GM19455 (cell line): ENCODE data around the gene PRICKLE2.

Experiments
- ATAC-seq: cut with Tn5 transposase; IDR thresholded peaks from one replicate; pipeline ENCODE4 v1.9.1; 2021; ENCODE audit not compliant: unreplicated experiment

PRICKLE2 gene

DNA sequence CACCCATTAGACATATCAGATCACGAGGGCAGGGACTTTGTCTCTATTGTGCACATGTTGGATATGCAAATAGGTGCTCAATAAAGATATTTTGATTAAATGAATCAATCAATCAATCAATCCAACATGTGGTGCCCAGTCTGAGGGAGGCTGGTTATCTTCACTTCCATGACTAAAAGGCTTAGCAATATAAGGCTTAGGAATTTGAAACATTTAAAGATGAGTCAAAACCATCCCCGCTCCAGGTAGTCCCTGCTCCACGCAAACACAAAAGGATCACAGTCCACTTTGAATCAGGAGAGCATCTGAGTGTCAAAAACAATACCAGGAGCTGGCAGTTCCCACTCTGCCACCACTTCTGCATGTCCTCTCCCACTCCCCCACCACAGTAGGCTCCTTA lies 25.8 kb upstream of the PRICKLE2 start:
- no peak for ATAC-seq

DNA sequence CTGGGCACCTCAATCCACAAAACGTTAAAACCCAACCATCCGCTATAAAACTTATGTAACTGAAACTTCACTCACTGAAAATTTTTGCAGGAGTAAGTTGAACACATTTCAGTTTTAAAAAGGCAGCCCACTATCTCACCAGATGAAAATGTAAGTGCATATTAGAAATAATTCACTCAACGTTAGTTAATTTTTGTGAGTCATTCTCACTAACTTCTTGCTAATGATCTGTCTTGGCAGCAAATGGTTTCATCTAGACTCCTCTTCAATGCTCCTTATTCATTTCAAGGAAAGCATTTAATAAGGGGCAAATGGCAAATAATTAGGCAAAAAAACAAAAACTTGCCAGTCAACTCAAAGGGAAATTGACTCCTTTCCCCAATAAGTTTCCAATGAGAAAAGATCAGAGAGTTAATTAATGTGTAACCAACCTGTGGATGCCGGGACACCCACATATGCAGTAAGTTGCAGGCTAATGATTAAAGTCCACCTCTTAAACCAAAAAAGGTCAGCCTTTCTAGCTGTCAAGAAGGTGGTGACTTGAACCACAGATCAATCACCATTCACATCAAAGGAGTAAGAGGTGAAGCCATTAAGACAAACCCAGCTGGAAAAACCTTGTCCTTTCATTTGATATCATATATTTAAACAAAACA lies 22.9 kb upstream of the PRICKLE2 start:
- no peak for ATAC-seq

DNA sequence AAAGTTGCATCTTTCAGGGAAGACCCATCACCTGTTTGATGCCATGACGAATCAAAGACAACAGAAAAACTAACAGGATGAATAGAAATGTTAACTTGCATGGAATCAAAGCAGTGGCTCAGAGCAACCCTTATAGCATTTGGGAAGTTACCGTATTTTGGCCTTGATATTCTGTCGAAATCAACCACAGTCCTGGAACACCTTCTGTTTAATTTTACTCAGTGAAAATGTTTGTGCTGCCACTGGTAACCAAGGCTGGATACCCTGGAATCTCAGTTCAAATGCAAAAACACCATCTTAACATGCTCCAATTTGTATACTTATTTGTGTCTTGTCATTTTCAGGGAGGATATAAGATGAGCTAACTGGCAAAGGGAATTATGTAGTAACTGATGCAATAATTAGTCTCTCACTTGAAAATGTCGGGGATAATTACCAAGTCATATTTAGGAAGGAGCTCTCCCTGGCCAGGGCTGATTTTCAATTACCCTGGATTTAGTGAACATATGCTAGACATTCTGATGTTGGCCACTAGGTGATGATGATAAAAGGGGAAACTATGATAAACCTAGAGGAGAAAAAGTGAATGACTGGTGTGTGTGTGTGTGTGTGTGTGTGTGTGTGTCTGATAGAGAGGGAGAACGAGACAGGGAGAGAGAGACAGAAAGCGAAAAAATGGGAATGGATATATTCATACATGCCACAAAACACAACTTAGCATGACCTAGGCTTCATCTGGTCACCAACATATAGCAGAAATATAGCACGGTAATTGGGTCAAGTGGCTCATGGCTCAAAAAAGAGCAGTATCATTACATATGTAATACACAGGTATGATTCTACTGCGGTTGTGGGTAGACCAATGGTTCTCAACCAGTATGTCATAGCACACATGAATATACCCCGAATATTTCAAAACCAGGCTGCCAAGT lies 19.0 kb upstream of the PRICKLE2 start:
- no peak for ATAC-seq

DNA sequence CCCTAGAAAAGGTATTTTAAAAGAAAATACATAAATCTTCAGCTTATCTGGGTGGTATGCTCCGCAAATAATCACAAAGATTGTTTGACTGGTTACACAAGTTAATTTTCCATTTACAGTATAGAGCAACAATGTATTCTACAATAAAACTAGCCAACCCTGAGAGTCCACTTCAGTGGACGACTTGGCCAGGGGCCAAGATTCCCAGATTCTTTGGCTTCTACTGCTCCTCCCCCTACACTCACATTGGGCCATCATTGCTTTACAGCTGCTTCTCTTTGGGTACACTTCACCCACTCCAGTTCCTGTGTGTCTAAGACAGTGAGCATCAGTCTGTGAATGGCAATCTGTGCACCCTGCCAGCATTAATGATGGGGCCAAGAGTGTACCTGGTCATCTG lies 17.2 kb upstream of the PRICKLE2 start:
- no peak for ATAC-seq

DNA sequence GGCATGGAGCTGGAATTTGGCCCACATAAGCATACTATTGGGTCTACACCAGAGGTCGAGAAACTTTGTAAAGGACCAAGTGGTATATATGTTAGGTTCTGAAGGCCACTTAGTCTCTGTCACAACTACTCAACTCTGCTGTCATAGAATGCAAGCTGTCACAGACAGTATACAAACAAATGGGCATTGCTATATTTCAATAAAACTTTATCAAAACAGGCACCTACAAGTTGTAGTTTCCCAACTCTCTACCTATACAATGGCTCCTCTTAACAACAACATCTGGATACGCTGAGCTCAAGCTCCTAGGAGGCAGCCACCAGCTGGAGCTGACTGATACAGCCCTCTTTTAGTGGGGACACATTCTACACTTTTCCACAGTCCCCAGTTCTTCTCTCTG lies 15.7 kb upstream of the PRICKLE2 start:
- ATAC-seq = no peak

DNA sequence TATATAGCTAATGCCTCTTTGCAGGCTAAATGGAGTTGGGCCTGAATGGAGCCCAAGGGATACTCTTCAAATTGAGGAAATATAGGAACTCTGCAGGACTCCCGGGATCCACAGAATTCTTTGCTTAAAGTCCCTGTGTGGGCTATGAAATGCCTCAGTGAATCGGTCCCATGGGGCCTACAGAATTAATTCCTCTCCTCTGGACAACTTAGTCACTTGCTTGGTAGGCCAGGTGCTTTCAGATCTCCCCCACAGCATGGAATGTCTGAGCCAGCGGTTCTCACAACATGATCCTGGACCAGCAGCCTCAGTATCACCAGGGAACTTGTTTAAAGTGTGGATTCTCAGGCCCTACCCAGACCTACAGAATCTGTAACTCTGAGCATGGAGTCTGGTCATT lies 15.1 kb upstream of the PRICKLE2 start:
- ATAC-seq = no peak

DNA sequence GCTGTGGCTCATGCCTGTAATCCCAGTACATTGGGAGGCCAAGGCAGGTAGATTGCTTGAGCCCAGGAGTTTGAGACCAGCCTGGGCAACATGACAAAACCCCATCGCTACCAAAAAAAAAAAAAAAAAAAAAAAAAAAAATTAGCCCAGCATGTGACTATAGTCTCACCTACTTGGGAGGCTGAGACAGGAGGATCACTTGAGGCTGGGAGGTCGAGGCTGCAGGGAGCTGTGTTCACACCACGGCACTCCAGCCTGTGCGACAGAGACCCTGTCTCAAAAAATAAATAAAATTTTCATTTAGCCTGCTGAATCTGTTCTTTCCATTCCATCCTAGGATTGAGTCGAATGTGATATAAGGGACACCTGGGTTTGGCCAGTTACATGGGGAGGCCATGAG lies 14.6 kb upstream of the PRICKLE2 start:
- ATAC-seq = no peak

DNA sequence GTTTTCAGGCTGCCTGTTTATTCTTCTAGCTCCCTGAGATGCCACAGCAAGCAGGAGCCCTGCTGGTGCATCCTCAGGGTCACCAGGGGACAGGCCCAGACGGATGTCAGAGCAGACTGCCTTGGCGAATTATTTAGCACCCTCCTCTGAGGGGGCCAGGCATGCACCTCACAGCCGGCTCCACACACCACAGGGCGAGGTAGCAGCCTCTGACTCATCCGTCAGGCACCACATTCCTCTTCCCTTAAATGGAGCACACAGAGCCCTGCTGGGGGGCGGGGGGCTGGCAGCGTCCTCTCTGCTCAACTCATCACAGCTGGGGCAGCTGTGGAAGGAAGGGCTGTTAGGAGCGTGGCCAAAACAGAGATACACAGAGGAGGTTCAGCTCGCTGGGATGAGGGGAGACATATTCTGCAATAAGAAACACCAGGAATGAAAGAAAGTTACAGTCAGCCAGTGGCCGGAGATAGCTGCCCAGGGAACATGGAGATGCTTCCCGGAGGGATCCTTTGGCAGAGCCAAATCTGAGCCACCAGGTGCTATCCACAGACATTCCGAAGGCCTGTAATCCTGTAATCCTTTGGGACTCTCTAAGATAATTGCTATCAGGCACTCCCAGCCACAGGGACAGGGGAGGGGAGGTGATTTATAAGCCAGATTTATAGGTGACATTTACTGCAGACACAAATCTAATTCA lies 13.9 kb upstream of the PRICKLE2 start:
- ATAC-seq = no peak

DNA sequence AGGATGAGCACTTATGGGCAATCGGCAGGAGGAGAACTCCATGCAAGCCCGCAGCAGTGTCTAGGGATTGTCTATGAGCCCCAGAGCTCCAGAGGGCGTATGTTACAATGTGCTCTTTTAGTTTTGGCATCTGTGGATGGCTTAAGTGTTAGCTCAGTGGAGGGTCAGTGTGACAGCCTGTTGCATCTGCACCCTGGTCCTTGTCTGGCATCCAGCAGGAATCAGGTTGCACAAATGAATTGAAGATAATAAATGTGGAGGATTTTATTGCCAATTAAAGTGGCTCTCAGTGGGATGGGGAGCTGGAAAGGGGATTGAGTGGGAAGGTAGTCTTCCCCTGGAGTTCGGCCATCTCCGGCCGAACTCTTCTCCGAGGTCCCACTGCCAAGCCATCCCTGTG lies 11.8 kb upstream of the PRICKLE2 start:
- ATAC-seq = no peak

DNA sequence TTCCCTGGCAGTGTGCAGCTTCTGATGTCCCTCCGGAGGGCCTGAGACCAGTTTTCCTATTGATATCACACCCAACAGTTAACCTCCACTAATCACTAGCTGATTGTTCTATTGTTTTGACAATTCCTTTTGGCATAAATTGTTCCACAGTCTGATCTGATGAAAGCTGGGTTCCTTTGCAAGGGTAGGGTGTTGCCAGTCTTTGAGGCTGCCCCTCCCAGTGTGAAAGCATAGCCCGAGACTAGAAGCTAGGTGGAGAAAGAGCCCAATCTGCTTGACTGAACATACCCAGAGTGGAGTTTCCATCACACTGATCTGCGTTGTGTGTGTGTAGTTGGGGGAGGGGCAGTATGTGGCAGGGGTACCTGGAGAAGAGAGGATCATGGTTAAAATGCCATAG lies 10.3 kb upstream of the PRICKLE2 start:
- ATAC-seq = no peak

DNA sequence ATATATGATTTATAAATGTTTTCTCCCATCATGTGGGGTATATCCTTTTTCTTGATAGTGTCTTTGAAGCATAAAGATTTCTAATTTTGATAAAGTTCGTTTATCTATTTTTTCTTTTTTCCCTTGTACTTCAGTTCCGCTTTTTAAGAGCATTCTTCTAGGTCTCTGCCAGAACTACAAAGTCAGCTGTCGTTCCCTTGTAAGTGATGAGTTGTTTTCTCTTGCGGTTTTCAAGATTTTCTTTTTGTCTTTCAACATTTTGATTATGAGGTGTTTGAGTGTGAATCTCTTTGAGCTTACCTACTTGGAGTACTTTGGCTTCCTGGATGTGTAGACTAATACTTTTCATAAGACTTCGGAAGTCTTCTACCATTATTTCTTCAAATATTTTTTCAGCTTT lies 9.3 kb upstream of the PRICKLE2 start:
- ATAC-seq = no peak

DNA sequence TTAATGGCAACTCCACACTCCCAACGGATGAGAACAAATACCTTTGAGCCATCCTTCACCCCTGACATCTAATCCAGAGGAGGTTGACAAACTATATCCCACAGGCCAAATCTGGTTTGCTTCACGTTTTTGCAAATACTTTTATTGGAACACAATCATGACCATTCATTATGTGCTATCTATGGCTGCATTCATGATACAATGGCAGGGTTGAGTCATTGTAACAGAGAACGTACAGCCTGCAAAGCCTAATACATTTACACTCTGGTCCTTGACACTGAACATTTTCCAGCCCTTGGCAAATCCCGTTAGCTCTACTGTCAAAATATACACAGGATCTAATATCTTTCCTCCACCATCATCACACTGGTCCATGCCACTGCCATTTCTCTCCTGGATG lies 7.6 kb upstream of the PRICKLE2 start:
- ATAC-seq = no peak

DNA sequence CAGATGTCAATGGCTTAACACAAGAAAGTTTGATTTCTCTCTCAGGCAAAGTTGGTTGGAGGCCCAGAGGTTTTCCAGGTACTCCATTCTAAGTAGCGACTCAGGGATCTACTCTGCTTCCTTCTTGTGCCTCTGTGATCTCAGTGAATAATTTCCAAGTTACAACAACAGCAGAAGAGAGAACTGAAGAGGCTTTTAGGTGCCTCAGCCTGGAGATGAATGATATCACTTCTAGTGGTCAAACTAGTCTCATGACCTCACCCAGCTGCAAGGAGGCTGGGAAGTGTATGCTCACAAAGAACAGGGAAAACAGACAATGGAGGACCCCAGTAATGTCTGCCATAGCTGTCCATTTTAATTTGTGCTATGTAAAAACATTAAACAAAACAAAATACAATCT lies 4.6 kb upstream of the PRICKLE2 start:
- ATAC-seq = no peak

DNA sequence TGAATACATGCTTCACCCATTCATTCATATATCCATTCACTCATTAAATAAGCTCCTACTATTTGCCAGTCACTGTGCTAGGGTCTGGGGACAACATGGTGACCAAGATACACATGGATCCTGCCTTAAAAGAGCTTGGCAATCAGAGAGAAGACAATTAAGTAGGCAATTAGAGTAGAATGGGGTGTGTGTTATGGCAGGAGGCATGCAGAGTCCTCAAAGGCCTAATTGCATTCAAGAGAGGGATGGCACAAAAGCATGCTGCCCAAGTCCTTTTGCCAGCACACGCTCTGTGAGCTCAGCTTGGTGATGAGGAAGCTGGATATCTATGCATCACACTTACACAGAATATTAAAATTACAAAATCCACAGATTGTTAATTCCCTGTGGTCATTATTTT lies 2.8 kb upstream of the PRICKLE2 start:
- no peak for ATAC-seq

DNA sequence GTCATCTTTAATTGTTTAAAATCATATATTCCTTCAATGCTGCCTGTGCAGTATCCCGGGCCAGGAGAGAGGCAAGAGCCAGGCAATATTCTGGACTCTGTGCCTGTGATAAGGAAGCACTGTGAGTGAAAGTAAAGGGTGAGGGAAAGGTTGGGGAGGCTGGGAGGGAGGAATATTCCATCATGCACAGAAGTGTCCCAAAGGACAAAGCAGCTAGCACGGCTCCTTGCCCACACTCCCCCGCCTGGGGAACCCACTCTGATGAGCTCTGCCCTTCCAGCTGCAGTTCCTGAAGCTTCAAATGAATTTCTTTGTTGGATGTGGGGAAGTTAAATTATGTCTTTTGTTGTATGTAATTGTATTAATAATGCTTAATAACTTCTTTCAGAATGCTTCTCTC lies 1.5 kb upstream of the PRICKLE2 start:
- no peak for ATAC-seq

DNA sequence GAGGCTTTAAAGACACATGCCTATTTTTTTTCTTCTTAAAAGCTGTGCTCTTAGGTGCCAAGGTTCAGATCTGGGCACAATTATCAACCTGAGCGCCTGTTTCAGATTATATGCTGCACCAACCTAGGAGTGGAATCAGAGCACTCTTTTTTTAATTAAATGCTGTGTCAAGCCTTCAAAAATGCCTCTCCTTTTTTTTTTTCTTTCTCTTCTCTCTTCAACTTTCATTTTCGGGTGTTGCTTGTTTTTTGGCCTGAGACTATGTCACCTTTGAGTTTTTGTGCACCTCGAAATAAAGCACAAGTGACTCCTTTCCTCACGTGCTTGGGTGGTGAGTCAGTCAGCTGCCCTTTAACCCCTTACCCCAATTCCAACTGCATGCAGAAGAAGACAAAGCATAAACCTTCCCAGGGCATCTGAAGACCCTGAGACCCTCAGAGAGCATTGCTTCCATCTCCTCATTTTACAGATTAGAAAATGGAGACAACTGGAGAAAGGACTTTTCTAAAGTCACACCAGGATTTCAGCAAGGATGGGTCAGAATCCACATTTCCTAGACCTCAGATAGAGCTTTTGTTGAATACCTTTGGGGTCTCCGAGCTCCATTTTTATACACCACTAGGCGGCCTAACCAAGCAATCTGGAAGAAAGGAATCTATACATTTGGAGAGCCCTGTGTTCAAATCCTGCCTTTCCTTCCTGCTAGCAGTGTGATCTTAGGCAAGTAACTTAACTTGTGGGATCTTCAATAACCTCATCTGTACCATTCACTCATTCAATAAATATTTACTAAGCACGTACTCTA lies 631 bp upstream of the PRICKLE2 start:
- ATAC-seq = peak; percentile 23

DNA sequence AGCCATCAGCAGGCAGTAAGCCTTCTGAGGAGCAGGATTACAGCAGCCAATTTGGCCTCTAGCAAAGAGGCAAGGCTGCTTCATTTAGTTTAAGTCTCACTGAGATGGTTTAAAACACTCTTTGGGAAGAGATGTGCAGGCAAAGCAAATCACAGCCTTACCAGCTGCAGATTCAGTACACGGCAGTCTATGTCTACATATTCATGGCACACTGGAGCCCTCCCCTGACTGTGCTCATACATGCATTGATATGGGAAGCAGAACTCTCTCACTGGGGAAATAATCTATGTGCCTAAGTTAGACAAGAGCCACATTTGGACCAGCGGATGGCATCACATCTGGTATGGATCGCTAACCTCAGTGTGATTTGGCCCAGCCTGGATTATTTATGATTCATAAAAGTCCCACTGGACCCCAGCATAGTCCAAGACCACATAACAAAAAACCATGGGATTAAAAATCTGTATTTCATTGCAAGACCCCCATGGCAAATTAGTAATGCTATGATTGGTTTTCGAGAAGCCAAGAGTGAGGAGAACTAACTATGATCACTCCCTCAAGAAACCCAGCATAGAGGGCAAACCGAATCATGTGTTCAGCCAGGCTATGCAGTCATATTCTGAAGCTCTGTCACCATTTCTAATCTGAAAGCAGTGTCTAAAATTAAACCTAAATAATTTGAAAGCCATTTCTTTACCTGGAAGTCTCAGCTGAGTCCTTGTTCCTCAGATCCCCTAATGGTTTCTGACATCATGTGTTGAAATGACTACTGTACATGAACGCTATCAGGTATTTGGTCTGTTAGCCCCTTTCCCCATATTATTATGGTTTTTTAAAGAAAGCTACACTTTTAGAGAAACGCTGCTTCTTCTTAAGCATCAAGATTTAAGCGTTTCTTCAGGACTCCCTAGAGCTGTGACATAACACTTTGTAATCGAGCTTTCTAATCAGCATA lies 1.2 kb downstream of the PRICKLE2 start:
- ATAC-seq = no peak

DNA sequence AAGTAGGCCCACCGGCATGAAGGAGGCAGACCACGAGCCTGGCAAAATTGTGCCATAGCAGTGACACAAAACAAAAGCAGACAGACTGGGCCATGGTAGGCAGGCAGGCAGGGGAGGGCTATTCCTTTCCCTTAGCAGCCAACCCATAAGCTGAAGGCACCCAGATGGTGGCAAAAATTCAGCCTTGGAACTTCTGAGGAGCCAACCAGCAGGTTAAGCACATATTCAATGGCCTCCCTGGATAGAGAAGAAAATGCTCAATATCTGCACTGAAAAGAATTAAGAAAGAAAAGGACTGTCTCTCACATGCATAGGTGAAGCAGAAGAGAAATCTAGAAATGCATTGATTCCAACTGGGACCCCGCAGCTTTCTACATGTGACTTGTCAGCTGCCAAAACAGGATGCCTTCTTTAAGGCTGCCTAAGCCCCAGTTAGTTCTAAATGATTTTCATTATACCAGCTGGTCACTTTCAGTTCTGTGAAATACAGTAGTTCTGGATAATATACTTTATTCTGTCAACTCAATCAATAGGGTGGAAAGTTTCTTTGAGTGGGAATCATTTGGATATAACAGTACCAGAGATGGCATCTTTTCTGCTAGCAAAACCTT lies 2.7 kb downstream of the PRICKLE2 start:
- no peak for ATAC-seq

DNA sequence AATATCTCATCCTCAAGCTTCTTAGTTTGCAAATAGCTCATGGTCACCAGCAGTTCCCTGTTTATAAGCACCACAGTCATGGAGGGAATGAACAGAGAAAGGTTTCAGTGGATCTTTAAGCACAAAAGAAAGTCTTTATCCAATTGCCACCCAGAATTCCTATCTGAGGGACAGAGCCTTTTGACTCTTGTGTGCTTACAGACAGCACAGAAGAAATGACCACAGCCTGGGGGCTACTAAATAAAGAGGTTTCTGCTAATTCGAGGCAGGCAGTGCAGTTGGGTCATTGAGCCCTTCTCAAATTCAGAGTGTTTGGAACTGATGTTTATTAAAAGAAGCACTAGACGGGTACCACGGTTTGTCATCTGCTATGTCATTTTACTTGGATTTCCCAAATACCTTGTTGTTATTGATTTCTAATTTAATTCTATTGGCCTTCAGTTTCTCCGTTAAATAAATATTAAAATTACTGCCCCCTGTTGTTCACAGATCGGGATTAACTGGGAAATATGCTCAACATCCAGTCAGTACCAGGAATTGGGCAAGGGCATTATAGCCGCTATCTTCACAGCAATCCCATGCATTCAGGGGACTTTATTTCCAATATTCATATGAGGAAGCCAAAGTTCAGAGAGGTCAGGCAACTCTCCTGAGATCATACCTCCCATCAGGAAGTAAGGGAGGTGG lies 3.6 kb downstream of the PRICKLE2 start:
- no peak for ATAC-seq
